Measurements from ENCODE around the gene RGS11.

GRCh38 chr16:255183-255582 lies 20.6 kb downstream of the RGS11 start:
- TF ChIP-seq CTCF (IDR thresholded peaks at IDR 0.05 in 8 of 11, conservative IDR thresholded peaks at IDR 0.05 in 3 of 11): no peak
- no peak for TF ChIP-seq POLR2A (IDR thresholded peaks at IDR 0.05)
